ENCODE data around the gene H3-3A. TPM values are rescaled to one million over a fixed set of nuclear protein-coding genes. Genes with fewer than 3 reads are reported as not detected.

The H3-3A gene
- polyA plus RNA-seq: 100 to 1,000 TPM; 282 to 940 (median 473) TPM

- WGBS, 3 donors: 0 to 1% (median 1%) methylated on average over 43 to 78 of the region's 78 CpGs
- H3K27ac ChIP-seq (ENCODE audit: low read depth, low read length): peak within 1 kb of the TSS; percentile 96
These were observed at the start of gene H3-3A for GRCh38 chr1:226062558-226063223. H3-3A (plus strand) TSS chr1:226062716; CDS start chr1:226064352, 1,636 bp downstream.

GRCh38 chr1:226017070-226017469 lies 45.4 kb upstream of the H3-3A start:
- H3K27ac ChIP-seq (ENCODE audit: low read depth, low read length): no peak overlapping the region
- WGBS, 3 donors: 43 to 47% (median 46%) methylated on average over 6 of the region's 6 CpGs

GRCh38 chr1:226019572-226019971 lies 42.9 kb upstream of the H3-3A start:
- WGBS, 3 donors: 97 to 100% (median 100%) methylated on average over 1 of the region's 1 CpG
- no peak overlapping the region for H3K27ac ChIP-seq (ENCODE audit: low read depth, low read length)

DNA sequence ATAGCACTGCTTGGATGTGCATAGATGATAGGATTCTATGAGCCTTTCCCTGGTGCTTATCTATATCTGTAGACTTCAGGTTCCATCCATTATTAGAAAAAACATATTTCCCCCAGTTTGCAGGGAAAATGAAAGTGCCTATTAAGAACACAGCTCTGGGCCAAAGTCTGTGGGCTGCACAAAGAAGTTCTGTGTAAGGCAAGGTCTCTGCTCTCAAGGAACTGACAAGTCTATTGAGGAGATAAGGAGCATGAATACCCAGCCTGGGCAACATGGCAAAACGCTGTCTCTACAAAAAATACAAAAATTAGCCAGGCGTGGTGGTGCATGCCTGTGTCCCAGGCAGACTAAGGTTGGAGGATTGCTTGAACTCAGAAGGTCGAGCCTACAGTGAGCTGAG lies 41.1 kb upstream of the H3-3A start:
- WGBS, 3 donors: 55 to 72% (median 65%) methylated on average over 3 of the region's 3 CpGs
- H3K27ac ChIP-seq (ENCODE audit: low read depth, low read length): no peak overlapping the region

DNA sequence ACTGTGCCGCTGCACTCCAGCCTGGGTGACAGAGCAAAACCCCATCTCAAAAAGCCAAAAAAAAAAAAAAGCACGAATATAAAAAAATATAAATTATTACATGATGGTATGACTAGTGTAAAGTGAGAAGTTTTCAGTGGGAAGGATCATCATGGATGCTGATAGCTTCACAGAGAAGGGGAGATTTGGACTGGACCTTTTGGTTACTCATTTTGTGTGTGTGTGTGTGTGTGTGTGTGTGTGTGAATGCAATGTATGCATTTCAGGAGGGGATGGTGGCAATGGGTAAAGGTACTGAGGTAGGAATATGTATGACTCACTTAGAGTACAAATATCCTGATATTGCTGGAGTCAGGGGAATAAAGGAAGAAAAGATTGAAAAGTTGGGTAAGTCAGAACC lies 40.7 kb upstream of the H3-3A start:
- no peak overlapping the region for H3K27ac ChIP-seq (ENCODE audit: low read depth, low read length)
- WGBS, 3 donors: 49 to 57% (median 52%) methylated on average over 2 of the region's 2 CpGs

DNA sequence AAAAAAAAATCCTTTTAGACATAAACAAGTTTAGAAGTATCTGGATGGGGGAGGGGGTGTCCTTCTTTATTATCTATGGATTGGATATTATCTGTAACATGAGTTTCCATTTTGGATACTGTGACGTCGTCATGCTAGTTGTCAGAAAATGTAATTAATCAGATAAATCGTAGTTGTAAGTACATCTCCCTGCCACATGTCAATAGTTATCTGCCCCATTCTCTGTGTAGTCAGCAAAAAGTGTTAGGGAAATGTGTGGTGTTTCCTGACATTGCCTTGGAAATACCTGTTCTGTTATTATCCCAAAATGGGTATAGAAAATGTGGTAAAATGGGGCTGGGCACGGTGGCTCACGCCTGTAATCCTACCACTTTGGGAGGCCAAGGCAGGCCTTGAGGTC lies 38.8 kb upstream of the H3-3A start:
- H3K27ac ChIP-seq (ENCODE audit: low read depth, low read length): no peak overlapping the region
- WGBS, 3 donors: 68 to 87% (median 84%) methylated on average over 5 of the region's 5 CpGs

GRCh38 chr1:226026833-226027232 lies 35.7 kb upstream of the H3-3A start:
- WGBS, 3 donors: 70 to 82% (median 74%) methylated on average over 2 of the region's 2 CpGs
- H3K27ac ChIP-seq (ENCODE audit: low read depth, low read length): no peak overlapping the region

GRCh38 chr1:226027538-226028217 lies 34.8 kb upstream of the H3-3A start:
- WGBS, 3 donors: 89 to 94% (median 90%) methylated on average over 5 of the region's 5 CpGs
- H3K27ac ChIP-seq (ENCODE audit: low read depth, low read length): no peak overlapping the region

DNA sequence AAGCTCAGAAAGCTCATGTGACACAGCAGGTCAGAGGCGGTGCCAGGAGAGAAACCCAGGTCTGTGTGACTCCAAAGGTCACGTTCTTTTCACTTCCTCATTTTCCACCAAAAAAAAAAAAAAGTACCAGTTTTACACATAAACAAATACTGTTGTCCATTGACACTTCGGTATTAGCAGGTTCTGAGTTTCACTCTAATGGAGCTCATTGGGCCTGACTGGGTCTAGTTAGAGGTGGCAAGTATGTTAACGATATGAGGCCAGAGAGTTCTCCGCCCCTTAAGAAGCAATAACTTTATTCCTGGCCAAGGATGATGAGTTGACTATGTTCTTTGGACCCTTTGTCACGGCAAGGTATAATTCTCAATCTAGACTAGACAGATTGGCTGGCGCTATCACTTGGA lies 33.4 kb upstream of the H3-3A start:
- 48 to 69% (median 68%) methylated on average over 7 of the region's 7 CpGs for WGBS, 3 donors
- no peak overlapping the region for H3K27ac ChIP-seq (ENCODE audit: low read depth, low read length)

DNA sequence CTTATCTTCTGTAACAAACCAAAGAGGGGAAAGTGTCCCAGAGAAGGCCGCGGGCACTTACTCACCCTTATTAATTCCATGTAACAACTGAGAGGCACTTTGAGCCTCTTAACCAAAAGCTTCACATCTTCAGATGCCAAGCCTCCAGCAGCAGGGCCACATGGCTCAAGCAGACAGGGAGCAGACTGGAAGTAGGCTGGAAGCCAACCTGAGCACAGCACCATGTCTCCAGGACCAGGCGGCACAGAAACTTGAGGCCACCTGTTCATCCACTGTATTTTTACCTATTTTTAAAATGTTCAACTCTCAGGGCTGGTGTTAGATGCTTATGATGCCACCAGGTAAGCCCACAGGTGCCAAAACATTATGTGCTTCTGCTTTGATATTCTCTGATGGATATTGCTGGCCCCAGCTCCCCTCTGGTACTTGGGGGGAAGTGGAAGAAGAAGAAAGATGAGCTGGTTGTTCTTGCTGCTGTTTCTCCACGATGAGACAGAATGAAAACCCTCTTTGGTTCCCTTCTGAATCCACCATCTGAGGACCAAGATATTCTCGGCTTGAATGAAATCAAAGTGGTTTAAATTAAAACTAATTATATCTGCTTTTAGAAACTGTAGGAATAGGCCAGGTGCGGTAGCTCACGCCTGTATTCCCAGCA lies 32.8 kb upstream of the H3-3A start:
- H3K27ac ChIP-seq (ENCODE audit: low read depth, low read length): no peak overlapping the region
- 80 to 91% (median 90%) methylated on average over 7 of the region's 7 CpGs for WGBS, 3 donors

- H3K27ac ChIP-seq (ENCODE audit: low read depth, low read length): peak overlapping the region; percentile 17
- 55 to 93% (median 70%) methylated on average over 4 of the region's 4 CpGs for WGBS, 3 donors
These were observed 28.9 kb upstream of the H3-3A start for GRCh38 chr1:226033582-226033981.

DNA sequence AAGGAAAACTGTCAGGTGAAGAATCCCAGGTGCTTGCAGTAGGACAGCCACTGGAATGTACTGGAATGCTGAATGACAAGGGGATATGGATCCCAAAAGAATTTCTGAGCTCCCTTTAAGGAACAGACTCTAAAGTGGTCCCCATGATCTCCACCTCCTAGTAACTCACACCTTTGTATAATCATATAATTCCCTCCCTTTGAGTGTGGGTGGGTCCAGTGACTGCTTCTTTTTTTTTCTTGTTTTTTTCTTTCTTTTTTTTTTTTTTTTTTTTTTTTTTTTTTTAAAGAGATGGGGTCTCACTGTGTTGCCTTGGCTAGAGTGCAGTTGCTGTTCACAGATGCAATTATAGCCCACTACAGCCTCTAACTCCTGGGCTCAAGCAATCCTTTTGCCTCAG lies 28.5 kb upstream of the H3-3A start:
- peak overlapping the region; percentile 17 for H3K27ac ChIP-seq (ENCODE audit: low read depth, low read length)

- H3K27ac ChIP-seq (ENCODE audit: low read depth, low read length): no peak overlapping the region
- WGBS, 3 donors: 15 to 70% (median 23%) methylated on average over 6 of the region's 6 CpGs
These were observed 28.0 kb upstream of the H3-3A start for GRCh38 chr1:226034482-226034881.

GRCh38 chr1:226035915-226036314 lies 26.6 kb upstream of the H3-3A start:
- WGBS, 3 donors: 94 to 98% (median 97%) methylated on average over 5 of the region's 5 CpGs
- no peak overlapping the region for H3K27ac ChIP-seq (ENCODE audit: low read depth, low read length)

DNA sequence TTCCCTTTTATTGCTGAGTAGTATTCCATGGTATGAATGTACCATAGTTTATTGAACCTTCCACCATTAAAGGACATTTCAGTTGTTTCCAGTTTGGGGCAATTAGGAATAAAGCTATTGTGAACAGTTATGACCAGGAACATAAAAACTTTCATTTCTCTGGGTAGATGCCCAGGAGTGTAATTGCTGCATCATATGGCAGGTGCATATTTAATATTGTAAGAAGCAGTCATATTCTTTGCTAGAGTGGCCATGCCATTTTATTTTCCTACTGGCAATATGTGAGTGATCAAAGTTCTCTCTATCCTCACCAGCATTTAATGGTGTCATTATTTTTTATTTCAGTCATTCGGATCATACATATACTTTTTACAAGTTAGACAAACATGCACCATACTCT lies 23.9 kb upstream of the H3-3A start:
- 92 to 100% (median 98%) methylated on average over 1 of the region's 1 CpG for WGBS, 3 donors
- H3K27ac ChIP-seq (ENCODE audit: low read depth, low read length): no peak overlapping the region

DNA sequence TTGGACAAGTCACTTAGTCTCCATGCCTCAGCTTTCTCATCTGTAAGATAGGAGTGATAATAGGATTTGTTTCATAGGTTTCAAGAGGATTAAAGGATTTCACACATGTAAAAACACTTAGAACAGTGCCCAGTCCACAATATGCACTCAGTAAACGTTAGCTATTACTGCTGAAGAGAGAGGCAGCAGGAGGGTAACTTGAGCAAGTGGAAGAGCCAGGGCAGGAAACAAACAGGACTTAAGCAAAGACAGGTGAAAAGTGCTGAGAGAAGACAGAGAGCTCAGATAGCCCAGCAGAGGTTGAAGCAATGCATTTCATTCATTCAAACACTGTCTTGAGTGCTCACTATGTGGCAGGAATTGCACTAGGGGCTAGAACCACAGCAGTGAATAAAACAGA lies 21.1 kb upstream of the H3-3A start:
- WGBS, 3 donors: 37 to 53% (median 48%) methylated on average over 1 of the region's 1 CpG
- no peak overlapping the region for H3K27ac ChIP-seq (ENCODE audit: low read depth, low read length)

- no peak overlapping the region for H3K27ac ChIP-seq (ENCODE audit: low read depth, low read length)
- WGBS, 3 donors: 78 to 88% (median 82%) methylated on average over 4 of the region's 4 CpGs
These were observed 17.9 kb upstream of the H3-3A start for GRCh38 chr1:226044514-226045101.

GRCh38 chr1:226046240-226046639 lies 16.3 kb upstream of the H3-3A start:
- 83 to 95% (median 89%) methylated on average over 6 of the region's 6 CpGs for WGBS, 3 donors
- no peak overlapping the region for H3K27ac ChIP-seq (ENCODE audit: low read depth, low read length)

GRCh38 chr1:226047495-226047894 lies 15.0 kb upstream of the H3-3A start:
- H3K27ac ChIP-seq (ENCODE audit: low read depth, low read length): no peak overlapping the region
- 13 to 25% (median 13%) methylated on average over 1 of the region's 1 CpG for WGBS, 3 donors
